Iris pigment epithelial cell (primary cell): ENCODE measurements around the gene PRF1.

Experiments
- DNase-seq: peaks from one replicate; pipeline ENCODE4 v3.0.0-alpha.2; 2011; ENCODE audit warnings: low read depth

The PRF1 gene

GRCh38 chr10:70576803-70577517, 25.6 kb downstream of the PRF1 start:
- DNase-seq = peak; percentile 47

- peak; percentile 71 for DNase-seq
These were observed 26.4 kb downstream of the PRF1 start for GRCh38 chr10:70575874-70576802.

- DNase-seq = no peak
These were observed 27.1 kb downstream of the PRF1 start for GRCh38 chr10:70575486-70575873.

- DNase-seq = no peak
These were observed 28.7 kb downstream of the PRF1 start for GRCh38 chr10:70573599-70574506.

- DNase-seq = no peak
These were observed 30.7 kb downstream of the PRF1 start for GRCh38 chr10:70571636-70572439.

- DNase-seq = no peak
These were observed 31.3 kb downstream of the PRF1 start for GRCh38 chr10:70571236-70571635.

- DNase-seq = no peak
These were observed 33.6 kb downstream of the PRF1 start for GRCh38 chr10:70568781-70569495.

- no peak for DNase-seq
These were observed 34.4 kb downstream of the PRF1 start for GRCh38 chr10:70568113-70568512.

- no peak for DNase-seq
These were observed 34.9 kb downstream of the PRF1 start for GRCh38 chr10:70567603-70568002.

GRCh38 chr10:70566515-70567290, 35.8 kb downstream of the PRF1 start:
- DNase-seq = no peak

GRCh38 chr10:70565556-70566514, 36.7 kb downstream of the PRF1 start:
- no peak for DNase-seq

GRCh38 chr10:70564901-70565351, 37.6 kb downstream of the PRF1 start:
- DNase-seq = no peak

- DNase-seq = no peak
These were observed 38.3 kb downstream of the PRF1 start for GRCh38 chr10:70564113-70564725.

- no peak for DNase-seq
These were observed 39.3 kb downstream of the PRF1 start for GRCh38 chr10:70563230-70563629.

- DNase-seq = no peak
These were observed 40.3 kb downstream of the PRF1 start for GRCh38 chr10:70562036-70562755.

GRCh38 chr10:70561558-70561957, 41.0 kb downstream of the PRF1 start:
- no peak for DNase-seq

- DNase-seq = peak; percentile 38
These were observed 41.5 kb downstream of the PRF1 start for GRCh38 chr10:70561070-70561469.
